K562 (cell line): ENCODE results near the gene PFKL. TPM values are rescaled to one million over a fixed set of nuclear protein-coding genes. Genes with fewer than 3 reads are reported as not detected.

Experiments
- BRF1 ChIP-seq: IDR thresholded peaks from 3 replicates; pipeline ENCODE4 v1.6.1; 2011; ENCODE audit warnings: borderline replicate concordance, mild to moderate bottlenecking; ENCODE audit not compliant: insufficient read length; ENCODE audit errors: extremely low read depth
- FOXA1 ChIP-seq: fragments of 450-650 bp; IDR thresholded peaks from 2 replicates; pipeline ENCODE4 v1.6.1; 2016; ENCODE audit warnings: mild to moderate bottlenecking, borderline replicate concordance
- FOXP1 ChIP-seq: sonication (generic); formaldehyde crosslinking; IDR thresholded peaks from 2 replicates; pipeline ENCODE4 v1.8.0; 2022; ENCODE audit warnings: mild to moderate bottlenecking, missing genetic modification reagents
- HIVEP1 ChIP-seq: fragments of 250-450 bp; sonication (Bioruptor Pico); IDR thresholded peaks from 2 replicates; pipeline ENCODE4 v1.4.0; 2020; ENCODE audit warnings: mild to moderate bottlenecking
- HMGXB4 ChIP-seq: sonication (generic); formaldehyde crosslinking; IDR thresholded peaks from 2 replicates; pipeline ENCODE4 v1.8.1; 2023; ENCODE audit warnings: mild to moderate bottlenecking, missing genetic modification reagents
- HSF4 ChIP-seq: fragments of 250-450 bp; sonication (Bioruptor Pico); IDR thresholded peaks from 2 replicates; pipeline ENCODE4 v2.1.2; 2022; ENCODE audit warnings: mild to moderate bottlenecking, moderate library complexity, borderline replicate concordance
- LARP7 ChIP-seq: fragments of 450-650 bp; IDR thresholded peaks from 2 replicates; pipeline ENCODE4 v1.6.1; 2016
- MCM5 ChIP-seq: fragments of 450-650 bp; IDR thresholded peaks from 2 replicates; pipeline ENCODE4 v1.6.1; 2016; ENCODE audit warnings: low read depth
- MEIS2 ChIP-seq: fragments of 450-650 bp; IDR thresholded peaks from 2 replicates; pipeline ENCODE4 v1.6.1; 2014; ENCODE audit warnings: mild to moderate bottlenecking; ENCODE audit not compliant: partially characterized antibody
- NCOA6 ChIP-seq: fragments of 450-650 bp; IDR thresholded peaks from 2 replicates; pipeline ENCODE4 v1.6.1; 2017; ENCODE audit warnings: mild to moderate bottlenecking
- PML ChIP-seq: IDR thresholded peaks from 2 replicates; pipeline ENCODE4 v1.6.1; 2012; ENCODE audit warnings: low read length, inconsistent platforms
- POLR2AphosphoS2 ChIP-seq: IDR thresholded peaks from 2 replicates; pipeline ENCODE4 v1.6.1; 2012; ENCODE audit warnings: low read length, improper control_type of control experiment
- RAD51 ChIP-seq: fragments of 450-650 bp; IDR thresholded peaks from 2 replicates; pipeline ENCODE4 v1.7.1; 2016; ENCODE audit warnings: low read depth, mild to moderate bottlenecking, borderline replicate concordance
- RBM34 ChIP-seq: fragments of 200-400 bp; formaldehyde crosslinking; IDR thresholded peaks from 2 replicates; pipeline ENCODE4 v1.6.1; 2018; ENCODE audit warnings: low read length, borderline replicate concordance; ENCODE audit not compliant: insufficient read depth
- RERE ChIP-seq: sonication (generic); formaldehyde crosslinking; IDR thresholded peaks from 2 replicates; pipeline ENCODE4 v1.8.0; 2023; ENCODE audit warnings: missing genetic modification reagents, mild to moderate bottlenecking, borderline replicate concordance
- RUNX1 ChIP-seq: sonication (generic); IDR thresholded peaks from 2 replicates; pipeline ENCODE4 v1.6.1; 2016; ENCODE audit warnings: antibody characterized with exemption, low read depth
- SIN3A ChIP-seq, 2 experiments: fragments of 150-350 bp in 1 of 2; IDR thresholded peaks; 2 replicates each; pipeline ENCODE4 v1.6.1; 2011 to 2016; ENCODE audit warnings: borderline replicate concordance in 2 of 2, low read depth in 2 of 2, low read length in 2 of 2, mild to moderate bottlenecking in 2 of 2, moderate library complexity in 2 of 2; ENCODE audit not compliant: control insufficient read depth in 1 of 2
- SMAD3 ChIP-seq: fragments of 450-650 bp; formaldehyde crosslinking; conservative IDR thresholded peaks from 2 replicates; pipeline ENCODE4 v1.4.0; 2020; ENCODE audit warnings: mild to moderate bottlenecking
- SPI1 ChIP-seq: IDR thresholded peaks from 2 replicates; pipeline ENCODE4 v1.6.1; 2011; ENCODE audit warnings: low read depth, low read length, control low read depth, borderline replicate concordance
- ZEB2 ChIP-seq: fragments of 450-650 bp; IDR thresholded peaks from 2 replicates; pipeline ENCODE4 v1.6.1; 2016
- ZFP30 ChIP-seq: fragments of 250-450 bp; sonication (Bioruptor Pico); IDR thresholded peaks from 2 replicates; pipeline ENCODE4 v1.8.0; 2022; ENCODE audit warnings: moderate library complexity, mild to moderate bottlenecking, inconsistent platforms, borderline replicate concordance
- ZKSCAN1 ChIP-seq: fragments of 150-350 bp; IDR thresholded peaks from 2 replicates; pipeline ENCODE4 v1.6.1; 2016; ENCODE audit warnings: low read depth, low read length
- ZNF133 ChIP-seq: fragments of 250-450 bp; sonication (Bioruptor Pico); IDR thresholded peaks from 2 replicates; pipeline ENCODE4 v1.4.0; 2020; ENCODE audit warnings: mild to moderate bottlenecking
- polyA plus RNA-seq, 8 experiments: library from polyadenylated mRNA; depleted of rRNA in 4 of 8; stranded (reverse) in 5 of 8; unstranded in 3 of 8; fragments of >200 nt; fragmentation: Nextera tagmentation in 2 of 8; fragmentation: Illumina TruSeq in 1 of 8; extraction: Ambion mirVana in 2 of 8; extraction: Trizol in 1 of 8; gene quantifications; 2 replicates each; pipeline versions ENCODE4 v1.2.1 to v1.2.3, GENCODE V29; 2011 to 2014; ENCODE audit warnings: inconsistent platforms in 1 of 8, missing spikeins in 1 of 8
- total RNA-seq, 7 experiments: library from RNA; depleted of rRNA in 6 of 7; stranded (reverse); fragments of >200 nt in 6 of 7; fragmentation: Illumina TruSeq in 2 of 7; extraction: Trizol in 2 of 7; gene quantifications; 2 replicates each; pipeline versions ENCODE4 v1.2.1 to v1.2.3, GENCODE V29; 2011 to 2021; ENCODE audit warnings: low replicate concordance in 1 of 7

PFKL gene
- total and polyA plus RNA-seq, 9 of the 15 experiments (the other 6 are each of a cell fraction or from before 2014, with no cell fraction given), result 1.1 to 124 (median 45.6) TPM

GRCh38 chr21:44338971-44339910, 39.4 kb downstream of the PFKL start, which contains the start of gene CFAP410 (continued):
- TF ChIP-seq ZKSCAN1, result no peak
- no peak for TF ChIP-seq MCM5
- no peak for TF ChIP-seq NCOA6
- TF ChIP-seq SPI1, result no peak
- no peak for TF ChIP-seq ZFP30
- no peak; the same call in 1 of the 2 replicates for TF ChIP-seq POLR2AphosphoS2
- TF ChIP-seq HIVEP1 (CRISPR knock-in tag), result 0 out of 2 replicates have a peak, but pooled peaks have one; percentile 66
- no peak for TF ChIP-seq RBM34
- peak; percentile 98 to 99 for TF ChIP-seq SIN3A (IDR thresholded peaks at IDR 0.05; ENCODE audit: borderline replicate concordance in 2 of 2, control insufficient read depth in 1 of 2, low read depth in 2 of 2, low read length in 2 of 2)
- TF ChIP-seq SMAD3, result 0 out of 2 replicates have a peak, but pooled peaks have one; percentile 29
- TF ChIP-seq HMGXB4 (CRISPR knock-in tag), result peak; percentile 96
- TF ChIP-seq ZNF133 (CRISPR knock-in tag), result no peak
- TF ChIP-seq RERE, result no peak; the same call in 1 of the 2 replicates
- peak; percentile 86 for TF ChIP-seq PML
- TF ChIP-seq RUNX1, result no peak
- TF ChIP-seq FOXP1 (CRISPR knock-in tag), result peak; percentile 88; the same call in 1 of the 2 replicates
- no peak for TF ChIP-seq LARP7
- TF ChIP-seq ZEB2, result no peak
- no peak for TF ChIP-seq HSF4
- TF ChIP-seq RAD51, result no peak
- no peak for TF ChIP-seq BRF1
- TF ChIP-seq FOXA1, result no peak
- TF ChIP-seq MEIS2, result peak; percentile 84
